Smooth muscle cell (in vitro differentiated cells): ENCODE results near the gene HKDC1. TPM values are rescaled to one million over a fixed set of nuclear protein-coding genes. Genes with fewer than 3 reads are reported as not detected.

Experiments
- DNase-seq: peaks from one replicate; lab custom pipeline; 2025; ENCODE audit not compliant: unreplicated experiment; lab: John Stamatoyannopoulos, UW
- H2AFZ ChIP-seq: fragments of 200-600 bp; sonication (generic); 2 replicates; pipeline ENCODE4 v1.6.0; 2016; ENCODE audit warnings: antibody characterized with exemption, low read depth, mild to moderate bottlenecking
- H3F3A ChIP-seq: fragments of 200-600 bp; sonication (generic); 2 replicates; pipeline ENCODE4 v1.6.0; 2017; ENCODE audit warnings: antibody characterized with exemption, low read depth
- H3K27ac ChIP-seq: fragments of 200-600 bp; sonication (generic); 2 replicates; pipeline ENCODE4 v1.5.1; 2016; ENCODE audit warnings: low read depth, mild to moderate bottlenecking
- H3K27me3 ChIP-seq: fragments of 200-600 bp; sonication (generic); 2 replicates; pipeline ENCODE4 v1.6.1; 2016; ENCODE audit warnings: low read depth, mild to moderate bottlenecking
- H3K36me3 ChIP-seq: fragments of 200-600 bp; sonication (generic); 2 replicates; pipeline ENCODE4 v1.5.1; 2016; ENCODE audit warnings: low read depth
- H3K4me1 ChIP-seq: fragments of 200-600 bp; sonication (generic); 2 replicates; pipeline ENCODE4 v1.5.1; 2016; ENCODE audit warnings: low read depth
- H3K4me2 ChIP-seq: fragments of 200-600 bp; sonication (generic); 2 replicates; pipeline ENCODE4 v1.6.0; 2016; ENCODE audit warnings: mild to moderate bottlenecking
- H3K4me3 ChIP-seq: fragments of 200-600 bp; sonication (generic); 2 replicates; pipeline ENCODE4 v1.5.1; 2016; ENCODE audit warnings: mild to moderate bottlenecking
- H3K79me2 ChIP-seq: fragments of 200-600 bp; sonication (generic); 2 replicates; pipeline ENCODE4 v1.6.0; 2016; ENCODE audit warnings: low read depth, mild to moderate bottlenecking
- H3K9ac ChIP-seq: fragments of 200-600 bp; sonication (generic); 2 replicates; pipeline ENCODE4 v1.6.0; 2016; ENCODE audit warnings: low read depth
- H3K9me3 ChIP-seq: fragments of 200-600 bp; sonication (generic); replicated peaks from 2 replicates; pipeline ENCODE4 v1.5.1; 2016; ENCODE audit warnings: low read depth
- H4K20me1 ChIP-seq: fragments of 200-600 bp; sonication (generic); 2 replicates; pipeline ENCODE4 v1.6.0; 2016; ENCODE audit warnings: low read depth
- WGBS: methylation state at CpG from one replicate; pipeline ENCODE4 v1.1.7; 2016; ENCODE audit warnings: low lambda C conversion rate; 5-methylcytosine and 5-hydroxymethylcytosine counted together
- polyA plus RNA-seq: library from polyadenylated mRNA; unstranded; fragments of >200 nt; fragmentation: Nextera tagmentation; extraction: Ambion mirVana; gene quantifications from 2 replicates; pipeline ENCODE4 v1.2.1, GENCODE V29; 2016
- total RNA-seq: library from RNA; depleted of rRNA; stranded (reverse); fragments of >200 nt; gene quantifications from 2 replicates; pipeline ENCODE4 v1.2.3, GENCODE V29; 2014
- TF ChIP-seq, protein P1 (sequence below): fragments of 200-600 bp; sonication (generic); IDR thresholded peaks from 2 replicates; pipeline ENCODE4 v1.5.1; 2017; ENCODE audit warnings: borderline replicate concordance, mild to moderate bottlenecking, antibody characterized with exemption; ENCODE audit not compliant: insufficient read depth, poor library complexity, severe bottlenecking

HKDC1 gene
- total and polyA plus RNA-seq, 2 experiments from 2014 or later, result 0.09 to 0.27 TPM

GRCh38 chr10:69179089-69179742 lies 40.9 kb upstream of the HKDC1 start:
- Histone ChIP-seq H3K79me2 (peaks cover 41% of the 10 kb centered on the region), H3K4me2 (peak overlapping the region; percentile 98), H3K27ac (peak overlapping the region; percentile 96), H3F3A (no peaks in the 10 kb centered on the region), H2AFZ (peak overlapping the region; percentile 78), H3K27me3 (no peaks in the 10 kb centered on the region), H3K4me3 (peak overlapping the region; percentile 99), H3K4me1 (peaks cover 9% of the 10 kb centered on the region), H3K36me3 (no peaks in the 10 kb centered on the region), H4K20me1 (no peaks in the 10 kb centered on the region), H3K9me3 (no peaks in the 10 kb centered on the region), H3K9ac (peak overlapping the region; percentile 100)
- DNase-seq, result no peak
- WGBS, result 63% methylated on average over 21 of the region's 21 CpGs
- TF ChIP-seq, protein P1, sequence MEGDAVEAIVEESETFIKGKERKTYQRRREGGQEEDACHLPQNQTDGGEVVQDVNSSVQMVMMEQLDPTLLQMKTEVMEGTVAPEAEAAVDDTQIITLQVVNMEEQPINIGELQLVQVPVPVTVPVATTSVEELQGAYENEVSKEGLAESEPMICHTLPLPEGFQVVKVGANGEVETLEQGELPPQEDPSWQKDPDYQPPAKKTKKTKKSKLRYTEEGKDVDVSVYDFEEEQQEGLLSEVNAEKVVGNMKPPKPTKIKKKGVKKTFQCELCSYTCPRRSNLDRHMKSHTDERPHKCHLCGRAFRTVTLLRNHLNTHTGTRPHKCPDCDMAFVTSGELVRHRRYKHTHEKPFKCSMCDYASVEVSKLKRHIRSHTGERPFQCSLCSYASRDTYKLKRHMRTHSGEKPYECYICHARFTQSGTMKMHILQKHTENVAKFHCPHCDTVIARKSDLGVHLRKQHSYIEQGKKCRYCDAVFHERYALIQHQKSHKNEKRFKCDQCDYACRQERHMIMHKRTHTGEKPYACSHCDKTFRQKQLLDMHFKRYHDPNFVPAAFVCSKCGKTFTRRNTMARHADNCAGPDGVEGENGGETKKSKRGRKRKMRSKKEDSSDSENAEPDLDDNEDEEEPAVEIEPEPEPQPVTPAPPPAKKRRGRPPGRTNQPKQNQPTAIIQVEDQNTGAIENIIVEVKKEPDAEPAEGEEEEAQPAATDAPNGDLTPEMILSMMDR, result no peak

- H3K79me2 ChIP-seq, result peaks cover 46% of the 10 kb centered on the region
- H3K4me3 ChIP-seq, result peak within 1 kb of the TSS; percentile 99
- H3K27ac ChIP-seq, result peak within 1 kb of the TSS; percentile 96
- no peaks in the 10 kb centered on the region for H3F3A ChIP-seq
- peaks cover 9% of the 10 kb centered on the region for H3K4me1 ChIP-seq
- H3K27me3 ChIP-seq, result no peaks in the 10 kb centered on the region
- H4K20me1 ChIP-seq, result no peaks in the 10 kb centered on the region
- H2AFZ ChIP-seq, result peak within 1 kb of the TSS; percentile 78
- H3K9ac ChIP-seq, result peak within 1 kb of the TSS; percentile 100
- TF ChIP-seq, protein P1, result no peak
- under 1% methylated on average over 44 of the region's 44 CpGs for WGBS
- no peaks in the 10 kb centered on the region for H3K9me3 ChIP-seq
- no peaks in the 10 kb centered on the region for H3K36me3 ChIP-seq
- peak within 1 kb of the TSS; percentile 98 for H3K4me2 ChIP-seq
- peak; percentile 64 for DNase-seq
These were observed 40.2 kb upstream of the HKDC1 start, which contains the start of gene SUPV3L1 for GRCh38 chr10:69179743-69180524. TSS of gene SUPV3L1 (plus strand) at chr10:69180234. CDS start at chr10:69180292, 58 bp downstream.

- Histone ChIP-seq H3K27ac (peak overlapping the region; percentile 96), H3F3A (no peaks in the 10 kb centered on the region), H4K20me1 (no peaks in the 10 kb centered on the region), H3K9me3 (no peaks in the 10 kb centered on the region), H3K4me2 (peak overlapping the region; percentile 98), H3K27me3 (no peaks in the 10 kb centered on the region), H3K4me3 (peak overlapping the region; percentile 99), H3K79me2 (peaks cover 49% of the 10 kb centered on the region), H3K36me3 (no peaks in the 10 kb centered on the region), H2AFZ (peak overlapping the region; percentile 78), H3K4me1 (peaks cover 9% of the 10 kb centered on the region), H3K9ac (peak overlapping the region; percentile 100)
- DNase-seq, result no peak
- WGBS, result 6% methylated on average over 29 of the region's 29 CpGs
- TF ChIP-seq, protein P1, result no peak
These were observed 39.5 kb upstream of the HKDC1 start for GRCh38 chr10:69180525-69181204.
